HG02623 (cell line): ENCODE results near the gene SDHAF3.
"Not testable (repeated sequence)": the region's sequence is repeated elsewhere in the genome, so short reads cannot be mapped to it uniquely, and the experiment has no call there.

Experiments used
- ATAC-seq: cut with Tn5 transposase; IDR thresholded peaks from one replicate; pipeline ENCODE4 v1.9.1; 2021; ENCODE audit warnings: moderate library complexity; ENCODE audit not compliant: unreplicated experiment

SDHAF3 gene

DNA sequence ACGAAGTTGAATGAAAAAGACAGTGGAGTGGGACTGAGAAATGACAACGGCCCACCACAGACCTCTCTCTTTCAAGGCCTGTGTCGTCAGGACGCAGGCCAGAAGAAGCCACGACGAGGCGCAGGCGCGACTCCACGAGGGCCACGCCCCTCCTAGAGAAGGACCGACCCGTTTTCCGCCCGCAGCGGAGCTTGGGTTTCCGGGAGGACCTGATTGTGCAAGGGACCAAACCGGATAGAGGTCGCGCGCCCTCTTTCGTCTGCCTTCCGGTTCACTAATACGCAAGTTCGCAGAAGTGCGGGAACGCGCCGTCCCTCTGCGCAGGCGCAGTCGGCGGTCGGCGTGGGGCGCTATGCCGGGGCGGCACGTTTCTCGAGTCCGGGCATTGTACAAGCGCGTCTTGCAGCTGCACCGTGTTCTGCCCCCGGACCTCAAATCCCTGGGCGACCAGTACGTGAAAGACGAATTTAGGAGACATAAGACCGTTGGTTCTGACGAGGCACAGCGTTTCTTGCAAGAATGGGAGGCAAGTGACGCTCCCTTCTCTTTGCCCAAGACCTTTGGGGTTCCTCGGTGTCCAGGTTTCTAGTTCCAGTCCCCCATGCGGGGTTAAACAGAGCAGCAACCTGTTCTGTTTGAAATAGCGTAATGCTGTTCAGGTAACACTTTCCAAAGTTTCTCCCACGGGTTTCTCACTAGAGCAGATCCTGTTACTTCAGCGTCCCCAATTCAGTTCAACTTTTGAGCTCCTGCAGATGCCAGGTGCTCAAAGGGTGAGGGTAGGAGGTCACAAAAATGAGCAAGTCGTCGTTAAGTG is at the start of gene SDHAF3:
Gene SDHAF3, plus strand, starts transcription at position 327 of the 817 bp plus-strand sequence. Its CDS starts 26 bp downstream, at position 353.
- ATAC-seq: peak; percentile 92

DNA sequence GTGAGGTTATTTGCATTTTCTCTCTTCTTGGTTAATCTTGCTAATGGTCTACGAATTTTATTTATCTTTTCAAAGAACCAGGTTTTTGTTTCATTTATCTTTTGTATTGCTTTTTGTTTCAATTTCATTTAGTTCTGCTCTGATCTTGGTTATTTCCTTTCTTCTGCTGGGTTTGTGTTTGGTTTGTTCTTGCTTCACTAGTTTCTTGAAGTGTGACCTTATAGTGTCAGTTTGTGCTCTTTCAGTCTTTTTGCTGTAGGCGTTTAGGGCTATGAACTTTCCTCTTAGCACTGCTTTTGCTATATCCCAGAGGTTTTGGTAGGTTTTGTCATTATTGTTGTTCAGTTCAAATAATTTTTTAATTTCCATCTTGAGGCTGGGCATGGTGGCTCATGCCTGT is 45.5 kb upstream of the SDHAF3 start:
- ATAC-seq: not testable (repeated sequence)

DNA sequence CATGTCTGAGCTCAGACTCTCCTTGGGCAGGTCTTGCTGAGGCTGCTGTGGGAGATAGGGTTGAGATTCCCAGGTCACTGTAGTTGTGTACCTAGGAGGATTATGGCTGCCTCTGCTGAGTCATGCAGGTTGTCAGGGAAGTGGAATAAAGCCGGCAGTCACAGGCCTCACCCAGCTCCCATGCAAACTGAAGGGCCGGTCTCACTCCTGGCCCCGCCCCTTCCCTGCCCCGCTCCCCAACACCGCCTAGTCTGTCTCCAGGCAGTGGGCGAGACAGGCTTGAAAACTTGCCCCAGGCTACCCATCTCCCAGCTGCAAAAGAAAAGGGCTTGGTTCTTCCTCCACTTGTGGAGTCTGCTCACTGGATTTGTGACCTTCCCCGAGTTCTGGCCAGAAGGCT is 41.6 kb upstream of the SDHAF3 start:
- ATAC-seq: no peak

DNA sequence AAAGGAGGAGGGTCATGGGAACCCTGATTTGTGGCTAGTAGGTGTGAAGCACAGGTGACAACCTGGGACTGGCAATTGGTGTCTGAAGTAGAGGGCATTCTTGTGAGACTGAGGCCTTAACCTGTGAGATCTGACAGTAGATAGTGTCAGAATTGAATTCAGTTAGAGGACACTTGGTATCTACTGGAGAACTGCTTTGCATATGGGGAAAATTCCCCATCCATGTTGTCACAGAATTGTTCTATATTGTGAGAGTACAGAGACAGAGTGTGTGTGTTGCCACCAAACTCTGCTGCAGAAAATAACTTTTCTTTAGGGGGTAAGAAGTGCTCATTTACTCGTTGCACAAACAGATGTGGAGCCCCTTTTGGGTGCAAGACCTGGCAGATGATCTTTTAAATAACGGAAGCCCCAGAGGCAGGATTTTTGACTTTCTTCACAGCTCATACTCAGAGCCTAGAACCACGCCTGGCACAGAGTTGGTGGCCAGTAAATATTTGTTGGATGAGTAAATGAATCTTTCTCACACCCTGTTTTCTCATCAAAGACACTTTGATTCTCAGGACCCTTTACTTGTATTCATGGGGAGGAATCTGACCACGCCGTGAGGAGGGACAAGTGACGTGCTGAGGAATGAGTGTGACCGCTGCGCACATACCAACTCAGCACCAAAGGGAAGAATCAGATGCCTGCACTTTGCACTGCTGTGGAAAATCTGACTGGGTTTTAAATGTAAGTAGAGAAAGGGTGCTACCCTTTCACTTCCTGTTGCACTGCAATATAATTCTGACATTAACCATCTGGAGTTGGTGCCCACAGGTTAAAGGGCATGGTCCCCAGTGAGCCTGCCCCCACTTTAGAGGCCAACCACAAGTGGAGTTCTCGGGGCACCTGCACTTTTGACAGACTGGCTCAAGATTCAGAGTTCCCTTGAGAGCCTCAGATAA is 39.2 kb upstream of the SDHAF3 start:
- ATAC-seq: no peak

DNA sequence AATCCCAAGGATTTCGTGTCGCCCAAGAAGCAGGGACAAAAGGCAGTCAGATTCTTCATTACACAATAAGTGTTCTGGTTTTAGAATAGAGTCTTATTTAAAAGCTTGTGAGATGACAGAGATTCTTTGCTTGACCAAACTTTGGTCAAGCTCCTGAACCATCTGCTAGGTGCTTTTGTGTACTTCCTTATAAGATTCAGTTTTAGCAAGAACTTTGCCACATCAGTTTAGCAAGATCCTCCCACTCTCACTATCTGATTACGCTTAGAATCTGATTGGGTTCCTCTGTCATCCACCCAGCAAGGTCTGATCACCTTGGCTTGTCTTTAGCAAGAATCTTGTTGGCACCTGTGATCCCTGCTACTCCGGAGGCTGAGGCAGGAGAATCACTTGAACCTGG is 38.2 kb upstream of the SDHAF3 start:
- no peak for ATAC-seq

DNA sequence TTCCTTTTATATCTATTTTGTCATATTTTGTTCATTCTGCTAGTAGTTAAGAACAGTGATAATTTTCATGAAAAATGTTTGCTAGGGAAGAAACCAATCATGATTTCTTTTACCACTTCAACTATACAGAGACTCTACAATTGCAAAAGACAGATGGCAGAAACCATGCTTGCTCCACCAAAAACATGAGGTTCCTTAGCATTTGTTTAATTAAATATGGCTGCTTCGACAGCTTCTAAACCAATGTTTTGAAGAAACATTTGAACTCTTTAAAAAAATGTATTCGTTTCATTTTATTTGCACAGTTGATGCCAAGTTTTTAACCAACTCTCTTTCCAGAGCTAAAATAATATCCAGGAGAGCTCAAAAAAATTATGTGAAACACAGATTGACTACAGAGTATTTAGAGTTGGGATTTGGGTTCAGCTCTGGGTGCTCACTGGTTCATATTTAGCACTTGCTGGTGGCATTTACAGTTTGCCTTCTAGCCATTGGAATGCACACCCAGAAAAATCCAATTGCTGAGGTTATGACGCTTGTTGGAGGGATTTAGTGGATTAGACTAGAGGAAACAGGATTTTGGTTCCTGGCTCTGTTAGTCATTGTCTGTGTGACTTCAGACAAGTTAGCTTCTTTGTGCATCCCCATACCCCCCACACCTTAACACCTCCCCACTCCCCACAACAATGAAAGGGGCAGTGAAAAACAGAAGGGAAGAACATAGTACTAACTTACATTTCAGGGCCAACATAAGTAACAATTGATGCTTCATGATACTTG is 35.8 kb upstream of the SDHAF3 start:
- ATAC-seq: no peak

DNA sequence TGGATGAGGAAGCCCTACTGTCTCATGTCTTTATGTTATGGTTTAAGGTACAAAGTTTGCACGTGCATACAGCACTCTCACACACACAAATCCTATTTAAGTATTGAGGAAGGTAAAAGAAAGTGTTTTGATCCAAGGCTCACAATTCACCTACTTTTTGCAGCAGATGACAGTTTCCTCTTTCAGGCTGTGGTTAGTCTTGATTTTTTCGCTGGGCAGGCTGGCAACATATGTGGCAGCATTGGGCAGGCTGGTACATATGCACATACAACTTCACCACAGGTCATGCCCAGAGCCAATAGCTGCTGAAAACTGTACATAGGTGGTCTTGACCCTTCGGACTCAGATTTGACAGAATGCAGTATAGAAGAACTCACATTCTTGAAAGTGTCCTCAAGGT is 29.1 kb upstream of the SDHAF3 start:
- ATAC-seq: no peak

DNA sequence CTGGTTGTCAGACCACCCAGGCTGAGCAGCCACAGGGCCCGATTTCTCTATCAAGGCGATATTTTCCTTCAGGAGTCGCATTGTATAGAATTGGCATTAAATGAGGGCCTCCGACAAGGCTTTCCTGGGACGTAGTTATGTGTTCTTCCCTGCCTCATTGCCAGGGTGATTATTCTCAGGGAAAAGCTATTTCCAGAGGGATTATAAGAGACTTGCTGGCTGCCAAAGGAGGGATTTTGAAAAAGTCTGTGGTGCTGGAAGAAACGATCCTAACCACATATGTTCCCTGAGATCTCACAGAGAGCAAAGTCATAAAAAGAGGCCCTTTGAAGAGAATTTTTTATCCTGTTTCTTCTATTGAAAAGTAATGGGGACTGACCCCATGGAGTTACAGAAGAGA is 27.7 kb upstream of the SDHAF3 start:
- ATAC-seq: no peak

DNA sequence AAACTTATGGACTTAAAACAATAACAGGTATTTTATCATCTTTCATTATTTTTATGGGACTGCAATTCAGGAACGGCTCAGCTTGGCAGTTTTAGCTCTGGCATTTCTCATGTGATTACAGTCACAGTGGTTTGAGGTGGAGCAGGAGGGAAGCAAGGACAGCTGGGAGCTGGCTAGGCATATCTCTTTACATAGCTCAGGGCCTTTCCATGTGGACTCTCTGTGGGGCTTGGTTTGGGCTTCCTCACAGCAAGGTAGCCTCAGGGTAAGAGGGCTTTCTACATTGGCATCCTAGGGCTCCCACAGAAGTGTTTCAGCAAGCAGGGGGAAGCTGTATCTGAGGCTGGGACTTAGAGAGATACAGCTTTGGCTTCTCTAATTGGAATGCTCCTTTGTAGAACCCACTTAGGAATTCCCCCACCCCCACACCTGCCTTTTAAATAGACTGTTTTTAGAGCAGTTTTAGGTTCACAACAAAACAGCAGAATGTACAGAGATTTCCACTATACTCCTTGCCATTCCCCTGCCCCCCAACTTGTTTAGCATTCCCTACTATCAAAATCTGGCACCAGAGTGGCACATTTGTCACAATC is 26.6 kb upstream of the SDHAF3 start:
- ATAC-seq: no peak

DNA sequence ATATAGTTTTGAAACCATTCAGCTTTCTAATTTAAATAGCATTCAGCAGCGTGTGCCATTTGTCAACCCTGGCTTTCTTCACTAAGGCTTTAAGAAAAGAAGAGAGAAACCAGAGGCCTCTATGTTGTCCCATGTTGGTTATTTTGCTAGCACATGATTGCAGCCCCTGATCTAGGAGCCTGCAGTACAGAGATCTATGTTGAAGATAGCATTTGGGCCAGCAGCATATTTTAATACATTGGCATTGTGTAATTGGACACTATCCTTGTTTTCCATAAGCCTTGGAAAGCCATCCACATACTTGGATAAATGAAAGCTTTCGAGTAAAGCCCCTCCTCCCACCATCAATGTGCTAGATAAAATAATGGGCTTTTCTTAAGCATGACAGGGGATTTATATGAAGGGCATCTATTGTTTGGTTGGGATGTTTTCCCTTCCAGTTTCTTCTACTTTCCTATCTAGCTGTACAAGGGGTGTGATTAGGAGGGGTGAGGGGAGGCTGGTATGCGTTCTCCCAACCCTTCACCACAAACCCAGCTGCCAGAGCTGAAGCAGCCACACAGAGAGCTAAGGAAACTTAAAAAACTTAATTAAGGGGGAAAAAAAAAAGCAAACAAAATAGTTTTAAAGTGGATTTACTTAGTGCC is 23.1 kb upstream of the SDHAF3 start:
- no peak for ATAC-seq

DNA sequence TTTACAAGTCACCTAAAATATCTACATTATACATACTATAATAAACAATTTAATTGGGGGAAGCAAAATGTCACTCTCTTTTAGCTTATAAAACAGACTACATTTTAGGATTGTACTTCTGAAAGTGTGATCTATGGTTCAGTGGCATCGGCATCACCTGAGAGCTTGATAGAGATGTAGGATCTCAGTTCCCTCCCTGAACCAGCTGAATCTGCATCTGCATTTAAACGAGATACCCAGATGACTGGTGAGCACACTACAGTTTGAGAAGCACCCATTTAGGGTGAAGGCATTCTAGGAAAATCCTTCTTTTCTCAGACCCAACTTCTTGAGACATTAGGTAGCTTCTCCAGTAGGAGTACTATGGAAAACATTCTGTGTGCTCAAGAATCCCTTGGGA is 21.5 kb upstream of the SDHAF3 start:
- no peak for ATAC-seq

DNA sequence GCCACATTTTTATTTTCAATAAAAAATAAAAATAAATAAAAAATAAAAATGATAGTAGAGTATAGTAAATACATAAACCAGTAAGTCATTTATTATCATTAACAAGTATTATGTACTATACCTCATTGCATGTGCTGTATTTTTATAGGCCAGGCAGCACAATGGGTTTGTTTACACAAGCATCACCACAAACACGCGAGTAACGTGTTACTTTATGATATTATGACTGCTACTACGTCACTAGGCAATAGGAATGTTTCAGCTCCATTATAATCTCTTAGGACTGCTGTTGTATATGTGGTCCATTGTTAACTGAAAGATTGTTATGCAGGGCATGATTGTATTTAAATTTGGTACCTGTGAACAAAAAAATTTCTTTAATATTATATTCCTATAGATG is 20.8 kb upstream of the SDHAF3 start:
- ATAC-seq: no peak

DNA sequence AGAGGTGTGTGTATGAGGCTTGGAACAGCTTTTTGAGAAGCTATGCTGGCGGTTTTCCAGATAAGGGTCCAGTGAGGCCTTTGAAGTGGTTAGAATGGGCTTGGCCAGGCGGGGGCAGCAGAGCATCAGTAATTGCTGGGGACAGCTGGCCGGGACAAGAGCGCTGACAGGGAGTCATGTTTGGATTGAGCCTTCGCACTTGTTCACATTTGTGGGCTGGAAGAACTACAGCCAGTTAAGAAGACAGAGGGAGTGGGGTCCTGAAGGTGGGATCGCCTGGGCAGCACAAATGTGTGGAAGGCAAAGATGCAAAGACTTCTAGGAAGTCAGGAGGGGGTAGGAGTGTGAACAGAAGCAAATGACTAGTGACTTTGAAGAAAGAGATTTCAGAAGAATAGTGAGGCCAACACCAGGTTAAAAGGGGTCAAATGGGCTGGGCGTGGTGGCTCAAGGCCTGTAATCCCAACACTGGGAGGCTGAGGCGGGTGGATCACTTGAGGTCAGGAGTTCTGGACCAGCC is 12.7 kb upstream of the SDHAF3 start:
- peak; percentile 96 for ATAC-seq

DNA sequence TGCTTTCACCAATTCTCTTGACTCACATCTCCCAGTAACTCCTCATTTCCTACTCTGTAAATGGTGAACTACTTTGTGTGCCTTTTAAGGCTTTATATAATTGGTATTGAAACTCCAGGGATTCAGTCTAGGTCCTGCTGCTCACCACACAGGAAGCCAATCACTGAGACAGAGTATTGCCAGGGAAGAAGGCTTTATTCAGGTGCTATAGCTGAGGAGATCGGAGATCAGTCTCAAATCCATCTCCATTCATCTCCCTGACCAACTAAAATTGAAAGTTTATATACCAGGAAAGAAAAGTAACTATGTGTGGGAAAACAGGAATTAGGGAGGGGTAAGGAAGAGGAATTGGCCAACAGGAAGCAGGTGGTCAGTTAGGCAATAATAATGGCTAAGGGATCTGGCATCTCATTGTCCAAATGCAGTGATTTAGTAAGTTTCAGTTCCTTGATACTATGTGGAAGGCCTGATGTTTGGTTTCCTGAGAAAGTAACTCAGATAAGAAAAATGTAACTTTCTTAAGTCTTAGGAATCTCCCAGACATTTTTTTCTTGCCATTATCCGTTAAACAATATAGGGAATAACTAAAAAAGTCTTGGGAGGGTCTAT is 10.2 kb upstream of the SDHAF3 start:
- no peak for ATAC-seq

DNA sequence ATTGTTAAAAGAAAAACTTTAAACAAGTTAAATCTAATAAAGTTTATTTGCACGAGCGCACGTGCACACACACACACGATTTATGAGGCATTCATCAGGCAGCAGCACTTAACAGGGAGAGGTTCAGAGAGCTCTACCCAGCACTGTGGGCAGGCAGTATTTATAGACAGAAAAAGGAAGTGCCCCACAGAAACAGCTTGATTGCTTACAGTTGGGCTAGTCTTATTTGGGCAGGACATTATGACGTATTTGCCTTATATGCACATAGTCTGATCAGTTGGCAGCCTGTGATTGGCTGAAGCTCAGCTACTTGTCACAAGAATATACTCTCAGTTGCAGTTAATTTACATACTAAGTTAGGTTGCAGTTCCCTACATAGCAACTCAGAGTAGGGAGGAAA is 1.2 kb upstream of the SDHAF3 start:
- ATAC-seq: no peak

DNA sequence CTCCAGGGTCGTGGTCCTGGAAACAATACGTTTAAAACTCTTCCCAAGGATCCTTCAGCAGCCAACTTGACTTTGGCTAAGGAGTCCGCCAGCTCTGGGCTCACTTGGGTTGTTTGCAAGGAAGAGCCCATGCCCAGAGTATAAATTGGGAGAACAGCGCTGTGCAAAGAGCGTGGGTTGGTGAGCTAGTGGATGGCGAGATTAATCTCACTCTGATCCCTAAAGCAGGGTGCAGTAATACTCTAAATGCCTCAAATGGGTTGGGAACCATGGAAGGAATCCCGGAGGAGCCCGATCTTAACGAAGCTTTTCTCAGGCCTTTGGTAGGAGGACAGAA is 495 bp upstream of the SDHAF3 start:
- no peak for ATAC-seq

DNA sequence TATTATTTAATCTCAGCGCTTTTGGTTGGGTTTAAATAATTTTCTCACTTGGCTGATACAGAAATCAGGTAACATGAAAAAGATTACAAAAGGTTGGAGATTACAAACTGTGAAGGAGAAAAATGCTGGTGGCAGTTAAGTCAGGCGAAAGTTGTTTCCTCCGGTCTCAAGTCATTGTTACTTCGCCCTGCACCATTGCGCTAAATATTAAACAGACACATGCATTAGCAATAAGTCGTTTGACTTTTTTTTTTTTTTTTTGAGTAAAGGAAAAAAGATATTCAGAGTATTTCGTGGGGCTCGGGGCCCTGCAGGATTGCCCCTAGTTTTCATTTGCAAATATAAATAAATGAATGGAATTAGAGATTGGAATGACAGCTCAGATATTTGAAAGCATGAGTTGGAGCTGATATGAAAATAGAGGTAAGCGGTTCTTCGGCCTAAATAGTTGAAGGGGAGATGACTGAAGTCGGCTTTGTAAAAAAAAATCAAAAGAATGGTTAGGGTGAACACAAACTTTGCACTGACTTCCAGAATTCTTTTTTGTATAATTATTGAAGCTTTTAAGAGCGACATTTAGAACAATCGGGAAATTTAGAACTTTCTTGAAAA is 914 bp downstream of the SDHAF3 start:
- no peak for ATAC-seq

DNA sequence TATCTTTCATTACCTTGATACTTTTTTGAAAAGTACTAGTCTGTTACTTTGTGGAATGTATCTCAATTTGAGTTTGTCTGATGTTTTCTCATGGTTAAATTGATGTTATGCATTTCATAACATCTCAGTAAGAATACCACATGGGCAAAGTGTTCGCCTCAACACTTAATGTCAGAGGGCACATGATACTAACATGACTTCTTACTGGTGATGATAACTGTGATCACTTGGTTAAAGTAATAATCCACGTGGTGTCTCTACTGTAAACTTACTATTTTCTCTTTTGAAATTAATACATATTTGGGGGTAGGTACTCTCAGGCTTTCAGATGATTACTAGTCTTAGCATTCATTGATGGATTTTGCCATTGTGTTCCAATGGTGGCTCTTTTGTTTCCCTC is 2.2 kb downstream of the SDHAF3 start:
- ATAC-seq: no peak

DNA sequence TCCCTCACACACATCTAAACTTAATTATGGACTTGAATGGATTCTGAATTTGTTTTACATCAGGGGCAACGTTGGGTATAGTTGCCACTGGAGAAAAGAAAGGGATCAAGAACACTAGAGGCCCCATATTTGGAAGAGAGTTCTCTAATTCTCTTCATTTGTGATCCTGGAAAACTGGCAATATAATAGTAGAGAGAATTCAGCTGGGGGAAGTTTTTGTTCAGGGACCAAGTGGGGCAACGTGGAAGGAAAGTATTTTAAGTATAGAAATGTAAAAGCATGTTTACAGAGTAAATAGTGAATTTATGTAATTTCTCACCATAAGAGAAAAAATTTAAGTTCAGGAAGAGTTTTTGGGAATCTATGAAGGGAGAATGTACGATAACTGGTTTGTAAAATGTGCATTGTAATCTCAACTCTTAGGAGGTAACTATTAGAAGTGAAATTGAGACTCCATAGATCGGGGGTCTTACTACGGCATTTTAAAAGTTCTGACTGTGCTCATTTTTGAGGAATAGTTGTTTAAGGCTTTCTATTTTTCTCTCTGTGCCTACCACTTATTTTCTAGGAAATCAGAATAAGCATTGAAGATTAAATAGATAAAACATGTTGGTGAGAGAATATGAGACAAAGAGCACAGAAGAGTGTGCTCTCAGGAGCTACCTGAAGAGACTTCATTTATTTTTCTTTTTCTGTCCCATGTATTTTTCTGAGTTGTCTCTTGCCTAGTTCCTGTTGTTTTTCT is 3.4 kb downstream of the SDHAF3 start:
- ATAC-seq: no peak
